A549 (cell line): ENCODE measurements around the gene PACS2. TPM values are rescaled to one million over a fixed set of nuclear protein-coding genes. Genes with fewer than 3 reads are reported as not detected.
A peak's percentile ranks its signal among the peaks of the same experiment; 100 is the strongest.

Source experiments
- ATAC-seq, 2 experiments: fragments of 200-7000 bp in 1 of 2; fragments of >200 bp in 1 of 2; cut with Nextera tagmentation in 1 of 2; cut with Tn5 transposase in 1 of 2; 3 replicates each; pipeline versions ENCODE4 v1.8.0 to v1.9.1; 2018 to 2020; ENCODE audit warnings: mild to moderate bottlenecking in 1 of 2, moderate library complexity in 1 of 2
- CTCF ChIA-PET: fragments of 300-600 bp; sonication (Branson Sonifier 250); formaldehyde crosslinking; extraction: SDS; loops from one replicate; lab custom pipeline; 2021; ENCODE audit warnings: antibody characterized with exemption, inconsistent platforms; lab: Yijun Ruan, JAX
- POLR2A ChIA-PET: fragments of 350-600 bp; formaldehyde crosslinking; extraction: SDS; loops from one replicate; lab custom pipeline; 2021; ENCODE audit warnings: antibody characterized with exemption, inconsistent platforms; lab: Yijun Ruan, JAX
- DNase-seq, 2 experiments: peaks; one replicate each; pipeline versions ENCODE4 v3.0.0 to v3.0.0-alpha.2; 2011 to 2016; ENCODE audit warnings: low read depth in 1 of 2, low spot score in 1 of 2
- FAIRE-seq: peaks from 2 replicates; lab custom pipeline; 2011; peaks lifted over from hg19 to GRCh38; lab: Jason Lieb, UNC
- H3K27ac ChIP-seq, 2 experiments: fragments of >200 bp; sonication (Bioruptor Twin); formaldehyde crosslinking; 3 replicates each; pipeline ENCODE4 v1.5.1; 2016 to 2017
- H3K4me1 ChIP-seq: fragments of >200 bp; sonication (Bioruptor Twin); formaldehyde crosslinking; 3 replicates; pipeline ENCODE4 v1.6.1; 2016
- H3K4me2 ChIP-seq: fragments of >200 bp; sonication (Bioruptor Twin); formaldehyde crosslinking; 3 replicates; pipeline ENCODE4 v1.6.1; 2016
- H3K4me3 ChIP-seq: fragments of >200 bp; sonication (Bioruptor Twin); formaldehyde crosslinking; 3 replicates; pipeline ENCODE4 v1.5.1; 2016
- H3K9me3 ChIP-seq: fragments of >200 bp; sonication (Bioruptor Twin); formaldehyde crosslinking; 3 replicates; pipeline ENCODE4 v1.6.1; 2016
- BHLHE40 ChIP-seq: IDR thresholded peaks from 2 replicates; pipeline ENCODE4 v1.6.1; 2012; ENCODE audit warnings: low read depth, low read length, inconsistent platforms
- CEBPB ChIP-seq, 2 experiments: fragments of >200 bp in 1 of 2; sonication (Bioruptor Twin) in 1 of 2; formaldehyde crosslinking in 1 of 2; IDR thresholded peaks; 2 replicates each; pipeline ENCODE4 v1.6.1; 2012 to 2016
- FOSL2 ChIP-seq, 2 experiments: fragments of 450-650 bp in 1 of 2; fragments of >200 bp in 1 of 2; sonication (Bioruptor Twin) in 1 of 2; formaldehyde crosslinking; IDR thresholded peaks; 2 replicates each; pipeline versions ENCODE4 v1.5.0 to v1.6.1; 2016 to 2020; ENCODE audit warnings: mild to moderate bottlenecking in 1 of 2, moderate library complexity in 1 of 2
- FOXS1 ChIP-seq: fragments of 250-450 bp; sonication (Bioruptor Pico); IDR thresholded peaks from 2 replicates; pipeline ENCODE4 v1.5.0; 2020; ENCODE audit warnings: mild to moderate bottlenecking, moderate library complexity
- GATA3 ChIP-seq: IDR thresholded peaks from 2 replicates; pipeline ENCODE4 v1.6.1; 2012; ENCODE audit warnings: borderline replicate concordance
- HEYL ChIP-seq: fragments of 250-450 bp; sonication (Bioruptor Pico); IDR thresholded peaks from 2 replicates; pipeline ENCODE4 v1.8.0; 2021; ENCODE audit warnings: mild to moderate bottlenecking, moderate library complexity
- HMGXB4 ChIP-seq: fragments of 250-450 bp; sonication (Bioruptor Pico); IDR thresholded peaks from 2 replicates; pipeline ENCODE4 v1.5.0; 2021; ENCODE audit warnings: mild to moderate bottlenecking, moderate library complexity, borderline replicate concordance
- HOXA7 ChIP-seq: fragments of 250-450 bp; sonication (Bioruptor Pico); IDR thresholded peaks from 2 replicates; pipeline ENCODE4 v1.5.0; 2020; ENCODE audit warnings: mild to moderate bottlenecking, moderate library complexity
- JUN ChIP-seq, 2 experiments: fragments of >200 bp; sonication (Bioruptor Twin); formaldehyde crosslinking; IDR thresholded peaks; 2 replicates in 1 of 2; 3 replicates in 1 of 2; pipeline ENCODE4 v1.6.1; 2016 to 2017
- KDM1A ChIP-seq: fragments of 200-600 bp; sonication (generic); IDR thresholded peaks from 2 replicates; pipeline ENCODE4 v1.6.1; 2016; ENCODE audit warnings: low read depth, mild to moderate bottlenecking
- MAFK ChIP-seq: fragments of 450-650 bp; IDR thresholded peaks from 2 replicates; pipeline ENCODE4 v1.6.1; 2014; ENCODE audit not compliant: partially characterized antibody
- PHF8 ChIP-seq: fragments of 200-600 bp; sonication (generic); IDR thresholded peaks from 2 replicates; pipeline ENCODE4 v1.6.1; 2016; ENCODE audit warnings: low read depth, mild to moderate bottlenecking, antibody characterized with exemption, moderate library complexity, borderline replicate concordance
- POLR2A ChIP-seq: IDR thresholded peaks from 2 replicates; pipeline ENCODE4 v1.6.1; 2012; ENCODE audit warnings: mild to moderate bottlenecking, low read length
- RAD21 ChIP-seq, 2 experiments: fragments of >200 bp in 1 of 2; sonication (Bioruptor Twin) in 1 of 2; formaldehyde crosslinking in 1 of 2; IDR thresholded peaks in 1 of 2; conservative IDR thresholded peaks in 1 of 2; 2 replicates in 1 of 2; 3 replicates in 1 of 2; pipeline ENCODE4 v1.6.1; 2012 to 2018; ENCODE audit warnings: inconsistent platforms in 1 of 2
- RARB ChIP-seq: fragments of 250-450 bp; sonication (Bioruptor Pico); IDR thresholded peaks from 2 replicates; pipeline ENCODE4 v1.8.0; 2021; ENCODE audit warnings: mild to moderate bottlenecking, moderate library complexity
- REST ChIP-seq: fragments of 200-600 bp; sonication (generic); IDR thresholded peaks from 2 replicates; pipeline ENCODE4 v1.6.1; 2016; ENCODE audit warnings: antibody characterized with exemption, mild to moderate bottlenecking, moderate library complexity
- RFX5 ChIP-seq: fragments of 450-650 bp; IDR thresholded peaks from 2 replicates; pipeline ENCODE4 v1.7.1; 2014; ENCODE audit warnings: antibody characterized with exemption, mild to moderate bottlenecking, moderate library complexity
- RNF2 ChIP-seq: fragments of 200-600 bp; sonication (generic); IDR thresholded peaks from 2 replicates; pipeline ENCODE4 v1.6.1; 2016; ENCODE audit warnings: low read depth, mild to moderate bottlenecking, antibody characterized with exemption, moderate library complexity, borderline replicate concordance
- TP53 ChIP-seq: fragments of 250-450 bp; sonication (Bioruptor Pico); IDR thresholded peaks from 2 replicates; pipeline ENCODE4 v1.5.0; 2021; ENCODE audit warnings: mild to moderate bottlenecking, moderate library complexity
- ZC3H11A ChIP-seq: fragments of 450-650 bp; IDR thresholded peaks from 2 replicates; pipeline ENCODE4 v1.6.1; 2014; ENCODE audit warnings: antibody characterized with exemption, mild to moderate bottlenecking
- ZFP36 ChIP-seq: fragments of 450-650 bp; IDR thresholded peaks from 2 replicates; pipeline ENCODE4 v1.6.1; 2014; ENCODE audit warnings: borderline replicate concordance; ENCODE audit not compliant: partially characterized antibody
- ZNF302 ChIP-seq: fragments of 250-450 bp; sonication (Bioruptor Pico); IDR thresholded peaks from 2 replicates; pipeline ENCODE4 v1.9.0; 2021; ENCODE audit warnings: inconsistent platforms, mild to moderate bottlenecking, moderate library complexity
- ZSCAN20 ChIP-seq: fragments of 250-450 bp; sonication (Bioruptor Pico); IDR thresholded peaks from 2 replicates; pipeline ENCODE4 v1.8.0; 2022; ENCODE audit warnings: mild to moderate bottlenecking, moderate library complexity
- WGBS: methylation state at CpG from one replicate; pipeline ENCODE4 v1.1.6; 2017; ENCODE audit errors: missing lambda C conversion rate; 5-methylcytosine and 5-hydroxymethylcytosine counted together
- polyA plus RNA-seq, 4 experiments: library from polyadenylated mRNA; depleted of rRNA in 3 of 4; stranded (reverse); fragments of >200 nt; fragmentation: RNase III in 1 of 4; extraction: RNeasy Plus Mini Kit Qiagen cat#74134 plus additional on column Dnase treatment in 1 of 4; gene quantifications; 2 replicates in 3 of 4; 3 replicates in 1 of 4; pipeline ENCODE4 v1.2.3, GENCODE V29; 2011 to 2017
- TF ChIP-seq, protein P1 (sequence below): fragments of 250-450 bp; sonication (Bioruptor Pico); IDR thresholded peaks from 2 replicates; pipeline ENCODE4 v1.5.0; 2020; ENCODE audit warnings: low read depth, mild to moderate bottlenecking, moderate library complexity

Gene PACS2
- polyA plus RNA-seq, 2 of the 4 experiments (the other 2 are of a cell fraction): 11.9 to 24.5 TPM

GRCh38 chr14:105271224-105271890, 43.2 kb upstream of the PACS2 start:
- POLR2A ChIA-PET: no interaction called here
- ATAC-seq: peak in 1 of 2 experiments; percentile 57; a peak in 3 of 6 replicates
- Histone ChIP-seq H3K4me2 (no peak overlapping the region), H3K27ac (no peak overlapping the region), H3K4me1 (no peaks in the 10 kb centered on the region), H3K9me3 (no peaks in the 10 kb centered on the region), H3K4me3 (no peak overlapping the region)
- TF ChIP-seq RAD21 (conservative IDR thresholded peaks at IDR 0.05 in 1 of 2, IDR thresholded peaks at IDR 0.05 in 1 of 2) (no peak), FOXS1 (CRISPR knock-in tag) (no peak), HEYL (CRISPR knock-in tag) (no peak), KDM1A (no peak), HMGXB4 (CRISPR knock-in tag) (no peak), RARB (CRISPR knock-in tag) (no peak), ZSCAN20 (no peak), PHF8 (no peak), TP53 (CRISPR knock-in tag) (no peak), RFX5 (no peak), POLR2A (no peak), ZFP36 (no peak), FOSL2 (IDR thresholded peaks at IDR 0.05) (no peak), FOSL2 (CRISPR knock-in tag; IDR thresholded peaks at IDR 0.05) (no peak), CEBPB (IDR thresholded peaks at IDR 0.05) (no peak), GATA3 (no peak), ZC3H11A (no peak), ZNF302 (CRISPR knock-in tag) (no peak)
- no peak for DNase-seq
- CTCF ChIA-PET: interaction anchor here (0.6 to 1.9 kb wide), 9 partner anchors 10 to 219 kb away, joined by 3 to 6 read pairs (median 3); no protein-coding TSS in a partner anchor
- FAIRE-seq: no peak
- 88% methylated on average over 17 of the region's 22 CpGs for whole genome bisulfite sequencing

- no peak overlapping the region for H3K4me2 ChIP-seq
- no peak overlapping the region for H3K4me3 ChIP-seq
- DNase-seq: no peak
- 81% methylated on average over 15 of the region's 15 CpGs for WGBS
- H3K27ac ChIP-seq: no peak overlapping the region
- H3K9me3 ChIP-seq: no peaks in the 10 kb centered on the region
- CTCF ChIA-PET: interaction anchor here (0.7 to 1.0 kb wide), 2 partner anchors 24 to 103 kb away, joined by 3 read pairs; no protein-coding TSS in a partner anchor
- H3K4me1 ChIP-seq: no peaks in the 10 kb centered on the region
- no peak for TF ChIP-seq TP53 (CRISPR knock-in tag)
- no peak for TF ChIP-seq MAFK
- TF ChIP-seq GATA3: no peak
- no peak for TF ChIP-seq RNF2
- TF ChIP-seq HOXA7 (CRISPR knock-in tag): no peak
- no peak for TF ChIP-seq ZNF302 (CRISPR knock-in tag)
- no peak for TF ChIP-seq BHLHE40
- POLR2A ChIA-PET: no interaction called here
- FAIRE-seq: no peak
- no peak; a peak in 1 of 6 replicates for ATAC-seq
These were observed 41.9 kb upstream of the PACS2 start for GRCh38 chr14:105272623-105273022.

DNA sequence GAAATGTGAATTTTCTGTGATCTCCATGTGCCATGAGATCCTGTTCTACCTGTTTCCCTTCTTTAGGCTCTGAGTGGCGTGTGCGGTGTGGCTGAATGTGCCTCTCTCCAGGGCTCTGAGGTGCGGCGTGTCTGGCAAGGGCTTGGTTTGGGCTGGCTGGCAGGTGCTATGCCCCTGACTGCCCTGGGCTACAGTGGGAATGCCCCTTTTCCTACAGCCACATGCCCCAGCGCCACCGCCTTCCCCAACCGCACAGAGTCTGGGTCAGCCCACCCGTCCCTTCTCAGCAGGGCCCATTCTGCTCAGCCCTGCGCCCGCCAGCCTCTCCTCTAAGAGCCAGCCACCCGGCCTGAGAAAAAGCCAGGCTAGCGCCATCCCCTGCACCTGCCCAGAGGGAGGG, 41.5 kb upstream of the PACS2 start:
- H3K27ac ChIP-seq: no peak overlapping the region
- FAIRE-seq (no peak), ATAC-seq (peak in 1 of 2 experiments; percentile 17; a peak in 1 of 6 replicates), DNase-seq (no peak)
- WGBS: 92% methylated on average over 12 of the region's 12 CpGs
- POLR2A ChIA-PET: no interaction called here
- H3K4me1 ChIP-seq: no peaks in the 10 kb centered on the region
- no peak overlapping the region for H3K4me2 ChIP-seq
- no peaks in the 10 kb centered on the region for H3K9me3 ChIP-seq
- H3K4me3 ChIP-seq: no peak overlapping the region
- CTCF ChIA-PET: interaction anchor here (0.7 to 1.0 kb wide), 2 partner anchors 23 to 103 kb away, joined by 3 read pairs; no protein-coding TSS in a partner anchor
- TF ChIP-seq HMGXB4 (CRISPR knock-in tag) (no peak), ZFP36 (no peak), CEBPB (IDR thresholded peaks at IDR 0.05) (no peak), JUN (IDR thresholded peaks at IDR 0.05) (no peak), REST (no peak)
- TF ChIP-seq, protein P1, sequence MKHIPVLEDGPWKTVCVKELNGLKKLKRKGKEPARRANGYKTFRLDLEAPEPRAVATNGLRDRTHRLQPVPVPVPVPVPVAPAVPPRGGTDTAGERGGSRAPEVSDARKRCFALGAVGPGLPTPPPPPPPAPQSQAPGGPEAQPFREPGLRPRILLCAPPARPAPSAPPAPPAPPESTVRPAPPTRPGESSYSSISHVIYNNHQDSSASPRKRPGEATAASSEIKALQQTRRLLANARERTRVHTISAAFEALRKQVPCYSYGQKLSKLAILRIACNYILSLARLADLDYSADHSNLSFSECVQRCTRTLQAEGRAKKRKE (CRISPR knock-in tag): no peak
